CD8-positive, alpha-beta memory T cell (primary cell): Measurements from ENCODE around the gene RASGRP1. TPM values are rescaled to one million over a fixed set of nuclear protein-coding genes. Genes with fewer than 3 reads are reported as not detected.

ENCODE experiments used
- CTCF ChIA-PET: fragments of 350-600 bp; sonication (Branson Sonifier 250); formaldehyde crosslinking; loops from one replicate; lab custom pipeline; 2021; ENCODE audit warnings: antibody characterized with exemption; lab: Charles Lee
- POLR2A ChIA-PET: fragments of 350-600 bp; sonication (Branson Sonifier 250); formaldehyde crosslinking; loops from one replicate; lab custom pipeline; 2021; ENCODE audit warnings: antibody characterized with exemption; lab: Charles Lee
- DNase-seq, 5 donors: peaks; one replicate each; pipeline versions ENCODE4 v3.0.0 to v3.0.0-alpha.2; 2020 to 2022; ENCODE audit warnings: mixed read lengths in 1 of 5
- H3K27ac ChIP-seq: one replicate; pipeline ENCODE4 v1.7.0; 2013; ENCODE audit warnings: low read depth, mild to moderate bottlenecking, low read length, moderate library complexity
- H3K27me3 ChIP-seq: 2 replicates; pipeline ENCODE4 v1.7.0; 2013; ENCODE audit warnings: low read length, mild to moderate bottlenecking; ENCODE audit not compliant: insufficient read depth, poor library complexity, severe bottlenecking
- H3K36me3 ChIP-seq: 2 replicates; pipeline ENCODE4 v1.7.0; 2013; ENCODE audit warnings: mild to moderate bottlenecking, low read length, moderate library complexity; ENCODE audit not compliant: insufficient read depth
- H3K4me1 ChIP-seq: 2 replicates; pipeline ENCODE4 v1.7.0; 2013; ENCODE audit warnings: mild to moderate bottlenecking, low read length, moderate library complexity; ENCODE audit not compliant: insufficient read depth
- H3K4me3 ChIP-seq: 2 replicates; pipeline ENCODE4 v1.7.0; 2013; ENCODE audit warnings: mild to moderate bottlenecking, low read length
- H3K9me3 ChIP-seq: 2 replicates; pipeline ENCODE4 v1.7.0; 2013; ENCODE audit warnings: mild to moderate bottlenecking, low read length
- H3K27ac Mint-ChIP-seq, 8 donors: one replicate each; pipeline ENCODE4 v1.8.0; 2020 to 2021; ENCODE audit warnings: mixed read lengths in 8 of 8, mild to moderate bottlenecking in 6 of 8, inconsistent platforms in 3 of 8, moderate library complexity in 3 of 8
- H3K27me3 Mint-ChIP-seq, 2 donors: one replicate each; pipeline ENCODE4 v1.8.0; 2020 to 2021; ENCODE audit warnings: mixed read lengths in 2 of 2, mild to moderate bottlenecking in 1 of 2, moderate library complexity in 1 of 2
- H3K36me3 Mint-ChIP-seq, 3 donors: one replicate each; pipeline ENCODE4 v1.8.0; 2020 to 2021; ENCODE audit warnings: mixed read lengths in 3 of 3, inconsistent platforms in 1 of 3, mild to moderate bottlenecking in 1 of 3
- H3K4me1 Mint-ChIP-seq, 3 donors: one replicate each; pipeline ENCODE4 v1.8.0; 2020 to 2021; ENCODE audit warnings: mixed read lengths in 3 of 3, inconsistent platforms in 1 of 3, mild to moderate bottlenecking in 1 of 3
- H3K4me3 Mint-ChIP-seq, 7 donors: one replicate each; pipeline ENCODE4 v1.8.0; 2020 to 2021; ENCODE audit warnings: mixed read lengths in 7 of 7, mild to moderate bottlenecking in 6 of 7, moderate library complexity in 4 of 7, inconsistent platforms in 2 of 7
- H3K9me3 Mint-ChIP-seq, 5 donors: one replicate each; pipeline ENCODE4 v1.8.0; 2020 to 2022; ENCODE audit warnings: mixed read lengths in 5 of 5, mild to moderate bottlenecking in 3 of 5, moderate library complexity in 2 of 5, inconsistent platforms in 1 of 5
- polyA plus RNA-seq: library from polyadenylated mRNA; unstranded; fragments of 300-500 nt; fragmentation: Illumina TruSeq; gene quantifications from one replicate; pipeline ENCODE4 v1.2.3, GENCODE V29; 2021
- total RNA-seq, 2 experiments: library from RNA; stranded (reverse); gene quantifications; one replicate each; pipeline ENCODE4 v1.2.3, GENCODE V29; 2021

Gene RASGRP1
- total and polyA plus RNA-seq, 3 experiments from 2014 or later: 64.7 to 90.9 (median 67.9) TPM

DNA sequence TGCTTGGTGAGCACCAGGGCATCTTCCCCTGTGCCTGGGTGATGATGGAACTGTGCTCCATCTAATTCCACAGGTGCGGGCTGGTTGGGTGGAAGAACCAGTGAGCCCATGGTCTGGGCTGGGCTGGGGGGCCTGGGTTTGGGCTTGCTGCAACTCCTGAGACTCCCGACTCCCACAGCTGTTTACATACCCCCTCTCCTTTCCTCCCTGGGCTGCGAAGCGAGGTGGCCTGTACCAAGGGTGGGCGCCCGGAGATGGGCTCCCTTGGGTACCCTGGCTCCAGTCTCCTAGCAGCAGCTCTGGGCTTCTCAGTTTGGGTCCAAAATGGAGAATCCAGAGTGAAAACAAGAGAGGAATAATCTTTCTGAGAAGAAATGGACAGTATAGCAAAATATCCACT is 105.1 kb downstream of the RASGRP1 start:
- no peaks in the 10 kb centered on the region for H3K36me3 ChIP-seq
- POLR2A ChIA-PET: no interaction called here

DNA sequence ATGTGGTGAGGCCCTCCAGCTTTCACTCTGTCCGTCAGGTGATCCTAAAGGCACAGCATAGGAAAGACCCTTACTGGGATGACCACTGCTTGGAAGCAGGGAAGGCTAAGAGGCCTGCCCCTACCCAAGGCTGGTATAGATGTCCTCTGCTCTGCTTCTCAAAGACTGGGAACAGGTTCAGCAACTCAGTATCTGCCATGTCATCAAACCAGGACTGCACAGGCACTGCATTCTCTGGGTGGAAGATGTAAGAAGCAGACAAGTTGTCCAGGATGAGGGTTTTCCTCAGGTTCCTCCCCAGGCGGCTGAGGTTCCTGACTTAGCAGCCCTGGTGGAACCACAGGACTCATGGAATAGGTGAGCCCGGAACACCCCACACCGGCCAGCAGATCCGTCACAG is 106.0 kb downstream of the RASGRP1 start:
- H3K27ac Mint-ChIP-seq: no peak overlapping the region
- no peaks in the 10 kb centered on the region for H3K36me3 ChIP-seq
- H3K4me3 ChIP-seq: no peak overlapping the region
- peaks cover 54 to 70% (median 66%) of the 10 kb centered on the region in 3 donors for H3K4me1 Mint-ChIP-seq
- H3K27ac ChIP-seq: no peak overlapping the region
- H3K27me3 ChIP-seq: no peaks in the 10 kb centered on the region
- H3K27me3 Mint-ChIP-seq: no peaks in the 10 kb centered on the region
- no peaks in the 10 kb centered on the region for H3K9me3 ChIP-seq
- no peak for DNase-seq
- ChIA-PET POLR2A (no interaction called here), CTCF (interaction anchor here (1.1 to 1.4 kb wide), 2 partner anchors 105 to 232 kb away, joined by 3 read pairs; no protein-coding TSS in a partner anchor)
- no peaks in the 10 kb centered on the region for H3K9me3 Mint-ChIP-seq
- H3K4me1 ChIP-seq: peaks cover 17% of the 10 kb centered on the region
- peaks cover 0 to 17% (median 0%) of the 10 kb centered on the region in 3 donors for H3K36me3 Mint-ChIP-seq
- no peak overlapping the region for H3K4me3 Mint-ChIP-seq

More for the DNA sequence above, 105.1 kb downstream of the RASGRP1 start:
- H3K4me3 Mint-ChIP-seq: no peak overlapping the region
- no peak for DNase-seq
- CTCF ChIA-PET: interaction anchor here (1.0 kb wide), 1 partner anchor 240 kb away, joined by 4 read pairs; no protein-coding TSS in a partner anchor
- Histone ChIP-seq H3K27me3 (no peaks in the 10 kb centered on the region), H3K27ac (no peak overlapping the region), H3K4me1 (peaks cover 17% of the 10 kb centered on the region), H3K9me3 (no peaks in the 10 kb centered on the region), H3K4me3 (no peak overlapping the region)
- H3K9me3 Mint-ChIP-seq: no peaks in the 10 kb centered on the region
- no peaks in the 10 kb centered on the region for H3K27me3 Mint-ChIP-seq
- peaks cover 0 to 11% (median 0%) of the 10 kb centered on the region in 3 donors for H3K36me3 Mint-ChIP-seq
- peaks cover 50 to 64% (median 61%) of the 10 kb centered on the region in 3 donors for H3K4me1 Mint-ChIP-seq
- H3K27ac Mint-ChIP-seq: peak overlapping the region in 3 of 8 donors; percentile 1 to 28 (median 4)

DNA sequence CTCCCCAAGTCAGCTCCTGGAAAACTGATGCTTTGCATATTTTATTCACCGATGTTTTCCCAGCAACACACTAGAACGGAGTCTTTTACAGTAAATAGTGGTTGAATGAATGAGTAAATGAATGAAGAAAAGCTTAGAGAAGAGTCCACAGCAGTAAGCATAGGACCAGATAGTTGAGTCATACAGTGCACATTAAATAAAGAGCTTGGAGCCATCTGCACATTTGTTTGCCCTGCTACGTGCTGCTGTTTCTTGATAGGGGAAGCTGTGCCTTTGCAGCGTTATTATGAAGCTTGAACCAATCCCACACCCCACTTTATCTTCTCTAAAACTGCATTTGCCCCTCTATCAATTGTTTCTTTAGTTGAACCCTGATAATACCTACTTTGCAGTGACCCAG is 109.5 kb downstream of the RASGRP1 start:
- no peaks in the 10 kb centered on the region for H3K9me3 Mint-ChIP-seq
- H3K36me3 Mint-ChIP-seq: peaks cover 0 to 17% (median 0%) of the 10 kb centered on the region in 3 donors
- peak overlapping the region in 7 of 8 donors; percentile 91 to 98 (median 96) for H3K27ac Mint-ChIP-seq
- H3K4me1 Mint-ChIP-seq: peaks cover 41 to 53% (median 42%) of the 10 kb centered on the region in 3 donors
- no peak for DNase-seq
- Histone ChIP-seq H3K27me3 (no peaks in the 10 kb centered on the region), H3K4me3 (peak overlapping the region; percentile 66), H3K9me3 (no peaks in the 10 kb centered on the region), H3K27ac (peak overlapping the region; percentile 89), H3K4me1 (peaks cover 17% of the 10 kb centered on the region), H3K36me3 (no peaks in the 10 kb centered on the region)
- H3K27me3 Mint-ChIP-seq: peaks cover 0 to 3% of the 10 kb centered on the region in 2 donors
- peak overlapping the region; percentile 94 to 99 (median 97) for H3K4me3 Mint-ChIP-seq
- ChIA-PET POLR2A (interaction anchor here (0.7 to 2.2 kb wide), 3 partner anchors 216 to 236 kb away, joined by 3 to 7 read pairs (median 3); no protein-coding TSS in a partner anchor), CTCF (interaction anchor here (0.9 to 3.7 kb wide), 16 partner anchors 10 to 1168 kb away, joined by 3 to 37 read pairs (median 4); partner anchors contain the start of gene RASGRP1)

DNA sequence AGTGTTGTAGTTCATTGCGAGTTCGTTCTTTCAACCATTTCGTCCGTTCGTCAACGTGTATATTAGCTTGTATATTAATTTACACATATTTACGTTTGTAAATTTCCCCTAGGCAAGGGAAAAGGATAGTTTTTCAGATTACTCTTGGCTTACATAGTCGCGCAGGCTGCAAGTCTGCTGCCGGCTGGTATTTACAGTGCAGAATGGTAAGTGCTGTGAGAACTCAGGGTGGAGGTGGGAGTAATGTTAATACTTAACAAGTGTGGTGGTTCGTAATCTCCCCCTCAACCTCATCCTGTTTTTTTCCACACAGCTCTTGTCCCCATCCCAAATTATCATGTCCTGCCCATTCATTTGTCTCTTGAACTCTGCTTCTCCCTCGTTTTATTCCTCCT is 109.9 kb downstream of the RASGRP1 start:
- Mint-ChIP-seq H3K9me3 (no peaks in the 10 kb centered on the region), H3K4me1 (peaks cover 37 to 49% (median 38%) of the 10 kb centered on the region in 3 donors), H3K4me3 (peak overlapping the region; percentile 94 to 99 (median 97)), H3K27me3 (peaks cover 0 to 3% of the 10 kb centered on the region in 2 donors), H3K36me3 (peaks cover 0 to 17% (median 0%) of the 10 kb centered on the region in 3 donors), H3K27ac (peak overlapping the region; percentile 91 to 98 (median 96))
- Histone ChIP-seq H3K4me1 (peaks cover 17% of the 10 kb centered on the region), H3K4me3 (peak overlapping the region; percentile 66), H3K36me3 (no peaks in the 10 kb centered on the region), H3K27ac (peak overlapping the region; percentile 89), H3K9me3 (no peaks in the 10 kb centered on the region), H3K27me3 (no peaks in the 10 kb centered on the region)
- CTCF ChIA-PET: interaction anchor here (0.8 to 3.7 kb wide), 18 partner anchors 10 to 1169 kb away, joined by 3 to 37 read pairs (median 4); partner anchors contain the start of gene RASGRP1
- POLR2A ChIA-PET: interaction anchor here (0.6 to 2.2 kb wide), 6 partner anchors 24 to 245 kb away, joined by 3 to 7 read pairs (median 3); no protein-coding TSS in a partner anchor
- no peak for DNase-seq

DNA sequence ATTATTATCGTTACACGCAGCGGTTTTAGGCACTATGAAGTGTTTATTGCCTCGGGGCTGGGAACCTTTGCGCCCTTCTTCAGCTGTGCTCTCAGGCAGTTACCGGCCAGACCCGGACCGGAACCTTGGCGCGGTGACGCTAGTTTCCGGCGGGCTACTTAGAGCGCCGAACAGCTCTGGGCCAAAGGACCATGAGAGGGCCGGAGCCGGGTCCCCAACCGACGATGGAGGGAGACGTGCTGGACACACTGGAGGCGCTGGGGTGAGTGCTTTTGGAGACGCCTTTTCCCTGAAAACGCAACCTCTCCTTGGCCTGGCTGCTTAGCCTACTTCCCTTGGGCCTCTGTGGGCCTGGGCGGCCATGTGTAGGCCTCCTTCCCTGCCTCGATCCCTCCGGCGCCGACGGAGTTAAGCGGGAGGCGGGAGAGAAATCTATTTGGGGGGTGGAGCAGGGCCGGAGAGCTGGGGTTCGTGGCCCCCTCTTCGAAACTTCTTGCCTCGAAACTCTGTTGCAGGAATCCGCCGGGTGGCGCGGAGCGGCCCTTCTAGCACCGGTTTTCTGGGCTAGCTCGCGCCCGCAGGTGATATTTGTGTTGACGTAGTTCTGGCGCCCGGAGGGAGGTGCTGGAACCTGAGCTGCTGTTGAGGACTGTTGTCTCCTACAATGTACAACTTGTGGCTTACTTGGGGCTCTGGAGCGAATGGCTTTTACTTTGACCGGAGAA is 110.5 kb downstream of the RASGRP1 start, which contains the start of gene FAM98B:
TSS of gene FAM98B (plus strand) at position 157 of the 725 bp plus-strand sequence. CDS start at position 192, 35 bp downstream.
- Histone ChIP-seq H3K36me3 (no peaks in the 10 kb centered on the region), H3K4me1 (peaks cover 17% of the 10 kb centered on the region), H3K27me3 (no peaks in the 10 kb centered on the region), H3K27ac (peak within 1 kb of the TSS; percentile 89), H3K9me3 (no peaks in the 10 kb centered on the region), H3K4me3 (peak within 1 kb of the TSS; percentile 66)
- peaks cover 0 to 3% of the 10 kb centered on the region in 2 donors for H3K27me3 Mint-ChIP-seq
- H3K4me3 Mint-ChIP-seq: peak within 1 kb of the TSS; percentile 94 to 99 (median 97)
- H3K36me3 Mint-ChIP-seq: peaks cover 0 to 16% (median 0%) of the 10 kb centered on the region in 3 donors
- peak within 1 kb of the TSS; percentile 91 to 98 (median 96) for H3K27ac Mint-ChIP-seq
- H3K4me1 Mint-ChIP-seq: peaks cover 33 to 45% (median 36%) of the 10 kb centered on the region in 3 donors
- no peaks in the 10 kb centered on the region for H3K9me3 Mint-ChIP-seq
- CTCF ChIA-PET: interaction anchor here (0.7 to 3.7 kb wide), 20 partner anchors 11 to 1169 kb away, joined by 3 to 37 read pairs (median 4); partner anchors contain the start of gene RASGRP1
- POLR2A ChIA-PET: interaction anchor here (0.5 to 2.2 kb wide), 7 partner anchors 25 to 1855 kb away, joined by 3 to 7 read pairs (median 3); no protein-coding TSS in a partner anchor
- peak; percentile 68 to 87 (median 80) for DNase-seq

DNA sequence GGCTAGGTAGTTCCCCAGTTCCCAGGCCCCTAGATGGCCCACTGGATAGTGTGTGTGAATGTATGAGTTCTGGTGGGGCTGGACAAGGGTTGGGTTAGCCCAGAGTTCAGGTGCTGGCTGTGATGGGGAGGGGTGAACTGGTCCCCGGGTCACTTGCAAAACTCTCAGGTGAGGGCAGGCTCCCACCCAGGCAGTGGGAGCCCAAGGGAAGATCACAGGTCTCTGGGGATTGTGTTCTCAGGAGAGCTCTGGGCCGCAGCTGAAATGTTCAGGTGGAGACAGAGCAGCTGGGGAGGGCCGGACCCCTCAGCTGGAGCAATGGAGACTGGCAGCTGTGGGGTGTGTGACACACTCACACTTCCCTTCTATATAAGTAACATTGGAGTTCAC is 123.5 kb downstream of the RASGRP1 start:
- no peak for DNase-seq
- Mint-ChIP-seq H3K9me3 (peaks cover 0 to 9% (median 7%) of the 10 kb centered on the region in 5 donors), H3K27ac (peak overlapping the region in 1 of 8 donors; percentile 83), H3K4me3 (no peak overlapping the region), H3K4me1 (peaks cover 4 to 6% (median 4%) of the 10 kb centered on the region in 3 donors), H3K27me3 (peaks cover 15 to 36% of the 10 kb centered on the region in 2 donors), H3K36me3 (peaks cover 0 to 6% (median 0%) of the 10 kb centered on the region in 3 donors)
- H3K9me3 ChIP-seq: no peaks in the 10 kb centered on the region
- no peak overlapping the region for H3K4me3 ChIP-seq
- H3K27me3 ChIP-seq: no peaks in the 10 kb centered on the region
- H3K27ac ChIP-seq: no peak overlapping the region
- CTCF ChIA-PET: interaction anchor here (0.7 to 5.5 kb wide), 20 partner anchors 8 to 1139 kb away, joined by 3 to 82 read pairs (median 4); partner anchors contain the start of genes FAM98B and RASGRP1
- H3K36me3 ChIP-seq: no peaks in the 10 kb centered on the region
- no peaks in the 10 kb centered on the region for H3K4me1 ChIP-seq
- POLR2A ChIA-PET: no interaction called here

GRCh38 chr15:38440353-38441129 is 124.1 kb downstream of the RASGRP1 start:
- H3K9me3 Mint-ChIP-seq: peaks cover 0 to 9% (median 7%) of the 10 kb centered on the region in 5 donors
- no peak overlapping the region for H3K4me3 Mint-ChIP-seq
- peak overlapping the region in 2 of 8 donors; percentile 12 to 56 for H3K27ac Mint-ChIP-seq
- H3K4me1 Mint-ChIP-seq: peaks cover 4 to 6% (median 4%) of the 10 kb centered on the region in 3 donors
- ChIA-PET POLR2A (interaction anchor here (0.7 to 1.2 kb wide), 2 partner anchors 259 to 1009 kb away, joined by 3 to 5 read pairs; no protein-coding TSS in a partner anchor), CTCF (interaction anchor here (0.7 to 5.5 kb wide), 32 partner anchors 10 to 1316 kb away, joined by 3 to 82 read pairs (median 4); partner anchors contain the start of genes FAM98B and RASGRP1)
- H3K4me3 ChIP-seq: no peak overlapping the region
- peak in 4 of 5 donors; percentile 28 to 64 (median 54) for DNase-seq
- no peaks in the 10 kb centered on the region for H3K4me1 ChIP-seq
- peaks cover 0 to 6% (median 0%) of the 10 kb centered on the region in 3 donors for H3K36me3 Mint-ChIP-seq
- peaks cover 16 to 37% of the 10 kb centered on the region in 2 donors for H3K27me3 Mint-ChIP-seq
- H3K27me3 ChIP-seq: no peaks in the 10 kb centered on the region
- H3K9me3 ChIP-seq: no peaks in the 10 kb centered on the region
- H3K27ac ChIP-seq: no peak overlapping the region
- H3K36me3 ChIP-seq: no peaks in the 10 kb centered on the region
